CD4-positive, alpha-beta T cell treated with Interferon gamma for 1 hour (primary cell): Measurements from ENCODE around the gene LRP10.

Experiments
- DNase-seq: peaks from one replicate; pipeline ENCODE4 v3.0.0-alpha.2; 2020

The LRP10 gene

DNA sequence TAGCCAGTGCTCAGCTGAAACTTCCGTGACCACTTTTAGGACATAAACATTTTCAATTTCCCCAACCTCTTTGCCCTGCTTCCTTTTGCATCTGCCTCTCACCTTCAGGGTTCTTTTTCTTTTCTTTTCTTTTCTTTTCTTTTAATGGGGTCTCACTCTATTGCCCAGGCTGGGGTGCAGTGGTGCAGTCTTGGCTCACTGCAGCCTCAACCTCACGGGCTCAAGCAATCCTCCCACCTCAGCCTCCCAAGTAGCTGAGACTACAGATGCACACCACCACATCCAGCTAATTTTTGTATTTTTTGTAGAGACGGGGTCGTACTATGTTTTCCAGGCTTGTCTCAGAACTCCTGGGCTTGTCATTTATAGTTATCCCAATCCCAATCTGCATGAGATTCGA lies 4.7 kb upstream of the LRP10 start:
- no peak for DNase-seq

- DNase-seq, result no peak
Measured at GRCh38 chr14:22870811-22871223, 723 bp upstream of the LRP10 start.

DNA sequence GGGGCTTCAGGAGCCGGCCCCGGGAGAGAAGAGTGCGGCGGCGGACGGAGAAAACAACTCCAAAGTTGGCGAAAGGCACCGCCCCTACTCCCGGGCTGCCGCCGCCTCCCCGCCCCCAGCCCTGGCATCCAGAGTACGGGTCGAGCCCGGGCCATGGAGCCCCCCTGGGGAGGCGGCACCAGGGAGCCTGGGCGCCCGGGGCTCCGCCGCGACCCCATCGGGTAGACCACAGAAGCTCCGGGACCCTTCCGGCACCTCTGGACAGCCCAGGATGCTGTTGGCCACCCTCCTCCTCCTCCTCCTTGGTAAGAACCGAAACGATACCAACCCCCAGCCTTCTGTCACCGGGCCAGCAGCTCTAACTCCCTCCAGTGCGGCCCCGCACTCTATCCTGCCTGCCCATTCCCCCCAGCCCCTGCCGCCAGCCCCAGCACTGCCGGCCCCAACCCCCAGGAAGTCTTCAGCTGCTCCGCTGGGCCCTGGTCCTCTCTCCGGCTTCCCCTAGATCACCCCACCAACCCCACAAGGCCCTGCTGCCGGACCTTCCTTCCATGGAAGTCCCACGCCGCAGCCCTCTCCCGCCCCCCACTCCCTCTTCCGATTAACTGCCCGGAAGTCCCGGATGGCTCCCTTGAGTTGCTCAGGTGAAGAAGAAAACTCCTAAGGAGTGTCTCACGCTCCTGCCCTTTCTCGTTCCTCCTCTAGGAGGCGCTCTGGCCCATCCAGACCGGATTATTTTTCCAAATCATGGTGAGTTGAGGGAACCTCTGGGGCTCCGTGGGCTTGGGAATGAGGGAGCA lies 693 bp downstream of the LRP10 start:
- peak; percentile 62 for DNase-seq

DNA sequence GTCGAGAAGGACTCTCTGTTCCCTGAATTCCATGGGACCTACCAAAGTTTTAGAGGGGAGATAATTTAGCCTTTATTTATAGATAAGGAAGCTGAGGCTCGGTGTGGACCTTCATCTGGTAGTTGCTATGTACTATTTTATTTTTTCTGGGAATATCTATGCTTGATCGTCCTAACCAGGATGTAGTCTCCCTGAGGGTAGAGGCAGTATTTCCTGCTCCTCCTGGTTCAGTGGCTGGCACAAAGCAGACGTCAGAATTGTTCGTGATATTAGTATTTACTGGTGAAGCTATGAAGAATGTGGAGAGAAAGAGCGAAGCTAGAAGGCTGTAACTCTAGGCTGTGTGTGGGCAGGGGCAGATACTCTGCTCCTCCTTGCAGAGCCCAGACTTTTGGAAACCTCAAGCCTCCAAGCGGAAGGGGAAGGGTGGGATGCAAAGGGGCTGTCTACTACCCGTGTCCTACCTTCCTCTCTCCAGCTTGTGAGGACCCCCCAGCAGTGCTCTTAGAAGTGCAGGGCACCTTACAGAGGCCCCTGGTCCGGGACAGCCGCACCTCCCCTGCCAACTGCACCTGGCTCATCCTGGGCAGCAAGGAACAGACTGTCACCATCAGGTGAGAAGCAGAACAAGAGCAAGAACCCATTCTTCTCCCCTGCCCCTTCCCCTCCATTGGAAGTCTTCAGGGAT lies 1.4 kb downstream of the LRP10 start:
- DNase-seq, result no peak

DNA sequence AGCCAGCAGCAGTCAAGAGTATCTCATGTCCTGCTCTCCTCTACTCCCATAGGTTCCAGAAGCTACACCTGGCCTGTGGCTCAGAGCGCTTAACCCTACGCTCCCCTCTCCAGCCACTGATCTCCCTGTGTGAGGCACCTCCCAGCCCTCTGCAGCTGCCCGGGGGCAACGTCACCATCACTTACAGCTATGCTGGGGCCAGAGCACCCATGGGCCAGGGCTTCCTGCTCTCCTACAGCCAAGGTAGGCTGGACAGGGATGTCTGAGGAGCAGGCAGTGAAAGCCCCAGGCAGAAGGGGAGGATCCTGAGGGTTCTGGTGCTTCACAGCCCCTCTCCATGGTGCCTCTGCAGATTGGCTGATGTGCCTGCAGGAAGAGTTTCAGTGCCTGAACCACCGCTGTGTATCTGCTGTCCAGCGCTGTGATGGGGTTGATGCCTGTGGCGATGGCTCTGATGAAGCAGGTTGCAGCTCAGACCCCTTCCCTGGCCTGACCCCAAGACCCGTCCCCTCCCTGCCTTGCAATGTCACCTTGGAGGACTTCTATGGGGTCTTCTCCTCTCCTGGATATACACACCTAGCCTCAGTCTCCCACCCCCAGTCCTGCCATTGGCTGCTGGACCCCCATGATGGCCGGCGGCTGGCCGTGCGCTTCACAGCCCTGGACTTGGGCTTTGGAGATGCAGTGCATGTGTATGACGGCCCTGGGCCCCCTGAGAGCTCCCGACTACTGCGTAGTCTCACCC lies 3.6 kb downstream of the LRP10 start:
- no peak for DNase-seq

GRCh38 chr14:22875748-22876319 lies 4.3 kb downstream of the LRP10 start:
- DNase-seq, result no peak

DNA sequence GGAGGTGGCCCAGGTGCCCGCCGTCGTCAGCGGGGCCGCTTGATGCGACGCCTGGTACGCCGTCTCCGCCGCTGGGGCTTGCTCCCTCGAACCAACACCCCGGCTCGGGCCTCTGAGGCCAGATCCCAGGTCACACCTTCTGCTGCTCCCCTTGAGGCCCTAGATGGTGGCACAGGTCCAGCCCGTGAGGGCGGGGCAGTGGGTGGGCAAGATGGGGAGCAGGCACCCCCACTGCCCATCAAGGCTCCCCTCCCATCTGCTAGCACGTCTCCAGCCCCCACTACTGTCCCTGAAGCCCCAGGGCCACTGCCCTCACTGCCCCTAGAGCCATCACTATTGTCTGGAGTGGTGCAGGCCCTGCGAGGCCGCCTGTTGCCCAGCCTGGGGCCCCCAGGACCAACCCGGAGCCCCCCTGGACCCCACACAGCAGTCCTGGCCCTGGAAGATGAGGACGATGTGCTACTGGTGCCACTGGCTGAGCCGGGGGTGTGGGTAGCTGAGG lies 5.5 kb downstream of the LRP10 start:
- no peak for DNase-seq

DNA sequence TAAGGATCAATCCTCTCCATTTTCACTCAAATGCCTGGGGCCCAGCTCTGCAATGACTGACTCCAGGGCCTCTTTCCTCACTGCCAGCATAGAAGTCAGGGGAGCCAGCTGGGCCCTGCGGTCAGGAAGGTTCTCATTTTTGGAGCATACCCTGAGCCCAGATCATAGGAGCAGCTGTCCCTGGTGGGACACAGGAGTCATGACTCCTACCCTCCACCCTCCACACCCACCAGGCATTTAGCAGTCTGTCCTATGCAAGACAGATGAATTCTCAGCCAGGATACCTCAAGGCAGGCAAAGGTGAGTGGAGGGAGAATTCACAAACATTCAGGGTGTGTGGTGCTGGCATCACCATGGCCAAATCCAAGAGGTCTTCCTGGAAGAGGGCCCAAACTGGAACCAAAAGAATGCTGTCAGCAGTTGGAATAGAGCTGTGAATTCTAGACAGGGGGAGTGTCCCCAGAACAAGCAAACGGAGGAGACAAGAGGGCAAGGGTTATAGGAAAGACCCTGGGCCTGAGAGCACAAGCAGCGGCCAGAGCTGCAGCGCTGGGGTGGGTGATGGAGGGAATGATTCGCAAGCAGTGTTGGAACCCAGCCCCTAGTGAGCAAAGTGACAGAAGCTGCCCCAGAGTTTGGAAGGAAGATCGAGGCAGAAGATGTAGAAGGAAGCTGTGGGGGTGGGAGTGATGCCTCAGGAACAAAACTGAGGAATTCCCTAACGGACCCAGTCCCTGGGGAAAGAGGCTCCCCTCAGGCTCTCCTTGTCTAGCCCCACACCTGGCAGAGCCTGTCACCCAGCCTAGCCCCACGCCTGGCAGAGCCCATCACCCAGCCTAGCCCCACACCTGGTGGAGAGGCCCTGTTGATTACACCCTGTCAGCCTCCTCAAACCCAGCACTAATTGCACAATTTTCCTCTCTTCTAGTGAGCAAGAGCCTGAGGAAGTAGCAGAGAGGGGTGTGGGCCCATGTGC lies 7.0 kb downstream of the LRP10 start:
- DNase-seq, result no peak

GRCh38 chr14:22882064-22882463 lies 10.5 kb downstream of the LRP10 start:
- DNase-seq, result no peak

DNA sequence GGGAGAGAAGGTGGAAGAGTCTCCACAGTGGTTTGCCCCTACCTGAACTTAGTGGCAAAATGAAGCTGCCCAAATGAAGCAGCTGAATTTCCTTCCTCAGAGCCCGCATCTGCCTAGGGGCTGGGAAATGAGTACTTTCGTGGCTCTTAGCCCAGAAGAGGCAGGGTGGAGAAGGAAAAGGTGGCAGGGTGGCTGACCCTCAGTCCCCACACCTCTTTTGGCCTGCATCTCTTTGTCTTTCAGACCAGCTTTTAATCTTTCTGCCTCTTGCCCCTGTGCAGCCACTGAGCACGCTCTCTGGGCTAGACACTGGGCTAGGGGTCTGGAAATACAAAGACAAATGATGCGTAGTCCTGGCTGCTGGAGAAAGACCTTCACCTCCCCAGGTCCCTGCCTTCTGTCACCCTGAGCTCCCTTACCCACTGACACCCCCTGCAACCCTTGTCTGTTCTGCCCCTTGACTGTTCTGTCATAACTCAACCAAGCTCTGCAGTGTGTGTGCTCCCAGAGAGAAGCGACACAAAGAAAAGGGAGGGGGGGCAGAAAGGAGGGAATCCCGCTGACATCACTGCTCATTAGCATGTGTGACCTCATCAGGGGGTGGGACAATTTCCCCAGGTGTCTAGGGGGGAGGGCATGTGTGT lies 11.1 kb downstream of the LRP10 start:
- DNase-seq, result peak; percentile 60

DNA sequence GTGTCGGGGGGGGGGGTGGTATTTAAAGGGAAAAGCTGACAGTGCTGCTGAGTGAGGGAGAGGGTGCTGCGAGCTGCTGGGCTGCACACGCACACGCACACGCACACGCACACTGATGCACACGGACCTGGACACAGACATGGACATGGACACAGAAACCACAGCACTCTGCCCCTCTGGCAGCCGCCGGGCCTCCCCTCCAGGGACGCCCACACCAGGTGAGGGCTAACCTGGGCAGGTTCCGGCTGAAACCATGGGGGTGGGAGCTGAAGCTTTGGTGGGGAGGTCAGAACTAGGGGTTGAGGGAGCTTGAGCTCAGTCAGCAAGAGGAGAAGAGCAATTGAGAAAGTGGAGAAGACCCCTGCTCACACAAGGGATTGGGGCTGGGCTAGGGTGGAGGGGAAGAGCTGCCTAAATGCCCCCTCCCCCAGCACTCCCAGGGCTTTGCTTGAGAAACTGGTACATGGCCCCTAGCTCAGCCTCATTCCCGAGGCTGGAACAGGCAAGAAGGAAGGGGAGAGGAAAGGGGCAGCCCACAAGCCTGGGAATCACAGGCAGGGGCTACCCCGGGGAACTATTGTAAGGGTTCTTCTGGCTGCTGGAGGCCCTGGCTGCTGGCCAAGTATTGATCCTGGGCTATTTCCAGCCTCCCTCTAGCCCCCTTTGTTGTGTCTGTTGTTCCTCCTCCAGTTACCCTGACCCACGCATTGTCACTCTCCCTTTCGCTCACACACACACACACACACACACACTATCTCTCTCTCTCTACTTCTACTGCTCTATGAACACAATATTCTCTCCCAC lies 11.8 kb downstream of the LRP10 start, which contains the start of gene REM2:
REM2 (plus strand) TSS at position 50 of the 804 bp plus-strand sequence; CDS start at position 116, 66 bp downstream.
- DNase-seq, result no peak

- no peak for DNase-seq
Measured at GRCh38 chr14:22884076-22884737, 12.7 kb downstream of the LRP10 start.

GRCh38 chr14:22884738-22885523 lies 13.4 kb downstream of the LRP10 start:
- no peak for DNase-seq

DNA sequence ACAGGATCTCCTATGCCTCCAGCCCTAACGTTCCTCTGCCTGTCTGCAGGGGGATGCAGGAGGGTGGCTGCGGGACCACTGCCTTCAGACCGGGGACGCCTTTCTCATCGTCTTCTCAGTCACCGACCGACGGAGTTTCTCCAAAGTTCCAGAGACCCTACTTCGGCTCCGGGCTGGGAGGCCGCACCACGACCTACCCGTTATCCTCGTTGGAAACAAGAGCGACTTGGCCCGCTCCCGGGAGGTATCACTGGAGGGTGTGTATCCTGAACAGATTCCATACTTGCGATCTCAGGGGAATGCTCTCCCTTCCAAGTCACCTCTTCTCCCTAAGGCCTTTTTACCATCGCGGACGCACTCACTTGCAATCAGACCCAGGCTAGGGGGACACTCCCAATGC lies 14.4 kb downstream of the LRP10 start:
- no peak for DNase-seq

- DNase-seq, result peak; percentile 80
Measured at GRCh38 chr14:22886500-22887259, 15.1 kb downstream of the LRP10 start.

DNA sequence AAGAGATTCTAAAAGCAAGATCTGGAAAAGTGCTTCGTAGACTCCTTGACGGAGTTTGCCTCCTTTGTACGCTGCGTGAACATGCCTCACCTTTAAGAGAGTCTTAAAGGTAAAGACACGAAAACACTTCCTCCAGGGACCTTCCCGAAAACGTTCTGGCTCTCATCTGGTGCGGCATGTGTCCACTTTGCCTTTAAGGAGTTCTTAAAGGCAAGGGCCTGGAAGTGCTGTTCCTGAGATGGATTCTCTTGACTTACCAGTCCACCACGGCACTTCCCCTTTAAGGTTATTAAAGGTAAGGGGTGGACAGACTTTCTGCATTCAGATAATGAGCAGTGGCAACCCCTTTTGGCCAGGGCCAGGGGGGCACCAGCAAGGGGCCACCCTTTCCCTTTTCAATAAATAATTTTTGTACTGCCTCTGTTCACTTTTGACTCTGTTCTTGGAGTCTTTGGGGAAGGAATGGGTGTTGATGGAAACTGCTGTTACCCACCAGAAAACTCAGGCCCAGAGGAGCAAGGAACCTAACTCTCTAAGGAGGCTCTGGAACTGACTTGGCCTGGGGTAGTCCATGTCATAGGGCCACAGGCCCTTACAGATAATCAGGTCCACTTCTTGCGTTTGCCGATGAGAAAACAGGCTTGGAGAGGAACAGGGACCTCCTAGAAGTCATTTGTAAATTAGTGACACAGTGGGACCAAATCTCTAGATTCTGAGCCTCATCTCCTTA lies 15.9 kb downstream of the LRP10 start:
- DNase-seq, result peak; percentile 55

DNA sequence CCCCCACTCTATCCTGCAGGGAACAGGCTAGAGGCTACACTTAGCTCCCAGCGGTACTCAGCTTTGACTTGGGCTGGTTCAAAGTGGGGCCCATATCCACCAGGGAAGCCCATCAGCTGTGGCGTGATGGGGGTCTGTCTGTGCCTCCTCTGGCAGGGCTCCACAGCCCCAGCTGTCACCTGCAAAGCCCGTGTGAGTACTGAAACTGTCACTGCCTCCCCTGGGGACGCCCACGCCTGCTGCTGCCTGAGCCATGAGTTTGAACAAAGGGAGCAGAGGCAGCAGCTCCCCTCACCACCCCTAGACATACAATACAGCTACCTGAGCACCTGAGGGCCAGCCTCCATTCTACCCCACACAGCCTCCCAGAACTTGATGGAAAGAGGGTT lies 16.4 kb downstream of the LRP10 start:
- DNase-seq, result peak; percentile 68
